HG03159 (cell line): ENCODE measurements around the gene OR6C76.
"Not testable (repeated sequence)": the region's sequence is repeated elsewhere in the genome, so short reads cannot be mapped to it uniquely, and the experiment has no call there.

Experiments
- ATAC-seq: cut with Tn5 transposase; IDR thresholded peaks from one replicate; pipeline ENCODE4 v1.9.1; 2021; ENCODE audit warnings: mild to moderate bottlenecking, moderate library complexity; ENCODE audit not compliant: unreplicated experiment

OR6C76 gene

GRCh38 chr12:55425954-55426353, at the start of gene OR6C76:
Gene OR6C76 (plus strand): TSS chr12:55426254. CDS start chr12:55426254, 0 bp downstream.
- ATAC-seq = no peak

GRCh38 chr12:55385891-55386290, 40.2 kb upstream of the OR6C76 start:
- no peak for ATAC-seq

- no peak for ATAC-seq
These were observed 33.8 kb upstream of the OR6C76 start for GRCh38 chr12:55392032-55392795.

GRCh38 chr12:55396326-55396725, 29.7 kb upstream of the OR6C76 start:
- ATAC-seq = no peak

GRCh38 chr12:55400229-55400628, 25.8 kb upstream of the OR6C76 start, which contains the start of gene OR6C65:
Gene OR6C65 (plus strand): TSS chr12:55400529. CDS start chr12:55400529, 0 bp downstream.
- no peak for ATAC-seq

DNA sequence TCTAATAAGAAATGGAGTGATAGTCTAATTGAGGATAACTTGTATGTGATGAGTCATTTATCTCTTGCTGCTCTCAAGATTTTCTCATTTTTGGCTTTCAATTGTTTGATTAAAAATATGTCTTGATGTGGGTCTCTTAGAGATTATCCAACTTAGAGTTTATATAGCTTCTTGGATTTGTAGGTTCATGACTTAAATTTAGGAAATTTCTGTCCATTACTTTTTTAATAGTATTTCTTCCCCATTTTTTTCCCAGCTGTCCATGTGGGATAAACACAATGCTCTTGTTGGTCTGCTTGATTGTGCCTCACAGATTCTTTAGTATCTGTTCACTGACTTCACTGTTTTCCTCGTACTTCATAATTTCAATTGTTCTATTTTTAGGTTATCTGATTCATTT, 18.2 kb upstream of the OR6C76 start:
- ATAC-seq = no peak

DNA sequence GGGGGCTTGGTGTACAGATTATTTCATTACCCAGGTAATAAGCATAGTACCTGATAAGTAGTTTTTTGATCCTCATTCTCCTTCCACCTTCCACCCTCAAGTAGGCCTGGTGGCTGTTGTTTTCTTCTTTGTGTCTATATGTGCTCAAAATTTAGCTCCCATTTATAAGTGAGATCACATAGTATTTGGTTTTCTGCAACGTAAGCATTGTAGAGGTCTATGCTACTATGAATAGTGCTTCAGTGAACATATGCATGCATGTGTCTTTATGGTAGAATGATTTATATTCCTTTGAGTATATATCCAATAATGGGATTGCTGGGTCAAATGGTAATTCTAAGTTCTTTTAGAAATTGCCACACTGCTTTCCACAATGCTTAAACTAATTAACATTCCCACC, 16.9 kb upstream of the OR6C76 start:
- not testable (repeated sequence) for ATAC-seq

DNA sequence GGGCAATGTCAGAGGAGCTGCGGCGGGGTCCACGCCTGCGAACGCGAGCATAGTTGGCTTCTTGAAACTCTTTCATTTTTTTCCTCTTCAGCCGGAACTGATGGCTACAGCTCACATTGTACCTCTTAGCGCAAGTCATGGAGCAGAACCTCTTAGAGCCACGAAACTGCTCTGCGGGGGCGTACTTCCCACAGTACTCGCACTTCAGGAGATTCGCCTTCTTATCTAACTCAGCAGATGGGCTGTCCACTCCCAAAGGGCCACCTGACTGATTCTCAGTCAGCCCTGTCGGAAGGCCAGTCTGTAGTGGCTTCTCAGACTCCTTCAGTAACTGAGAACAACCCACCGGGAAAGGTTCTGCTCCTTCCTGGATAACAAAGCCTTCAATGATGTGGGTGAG, 13.9 kb upstream of the OR6C76 start:
- ATAC-seq = not testable (repeated sequence)

DNA sequence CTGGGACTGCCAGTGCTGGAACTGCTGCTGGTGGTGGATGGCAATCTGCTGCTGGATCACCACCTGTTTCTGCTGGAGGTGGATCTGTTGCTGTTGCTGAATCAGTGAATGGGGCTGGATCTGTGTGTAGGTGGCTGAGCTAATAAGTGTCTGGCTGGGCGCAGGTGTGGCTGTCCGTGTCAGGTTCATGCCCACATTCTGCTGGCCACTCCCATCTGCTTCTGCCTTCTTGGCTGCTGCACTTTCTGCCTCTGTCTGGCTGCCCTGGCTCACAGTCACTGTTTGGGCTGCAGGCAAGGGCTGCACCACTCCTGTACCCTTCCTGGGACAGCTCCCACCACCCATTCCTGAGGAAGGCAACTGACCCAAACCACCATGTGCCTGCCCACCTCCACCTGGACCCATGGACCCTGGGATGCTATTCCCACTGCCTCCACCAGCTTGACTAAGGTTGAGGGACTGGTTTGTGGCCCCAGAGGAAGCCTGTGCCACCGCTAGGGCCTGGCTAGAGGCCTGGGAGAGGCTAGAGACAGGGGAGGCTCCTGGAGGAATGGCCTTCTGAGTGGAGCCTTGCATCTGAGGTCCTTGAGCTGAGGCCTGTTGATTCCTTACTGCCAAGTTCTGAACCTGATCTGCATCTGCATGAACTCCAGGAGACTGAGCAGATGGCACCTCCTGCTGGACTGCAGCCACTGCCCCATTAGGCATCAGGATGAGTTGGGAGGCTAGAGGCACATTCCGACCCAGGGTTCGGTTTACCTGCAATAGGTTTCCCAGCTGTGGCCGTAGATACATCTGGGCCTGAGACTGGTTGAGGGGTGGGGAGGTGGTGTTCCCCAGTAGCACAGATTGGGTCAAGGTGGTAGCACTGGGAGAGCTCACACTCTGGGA, 12.3 kb upstream of the OR6C76 start:
- ATAC-seq = not testable (repeated sequence)

- ATAC-seq = not testable (repeated sequence)
These were observed 11.6 kb upstream of the OR6C76 start for GRCh38 chr12:55414396-55414823.

DNA sequence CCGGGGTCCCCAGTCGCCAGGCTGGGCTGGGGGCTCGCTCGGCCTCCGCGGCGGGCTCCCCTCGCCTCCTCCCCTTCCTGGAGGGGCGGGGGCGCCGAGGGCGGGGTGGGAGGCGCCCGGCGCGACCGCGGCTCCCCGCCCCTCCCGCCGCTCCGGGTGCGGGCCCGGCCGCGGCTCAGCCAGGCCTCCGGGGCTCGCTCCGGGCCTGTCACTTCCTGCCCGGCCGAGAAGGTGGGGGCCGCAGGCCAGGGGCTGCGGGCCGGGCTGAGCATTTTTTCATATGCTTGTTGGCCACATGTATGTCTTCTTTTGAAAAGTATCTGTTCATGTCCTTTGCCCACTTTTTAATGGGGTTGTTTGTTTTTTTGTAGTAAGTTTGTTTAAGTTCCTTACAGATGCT, 11.2 kb upstream of the OR6C76 start:
- ATAC-seq = peak; percentile 53

GRCh38 chr12:55416961-55417360, 9.1 kb upstream of the OR6C76 start:
- no peak for ATAC-seq

- no peak for ATAC-seq
These were observed 5.6 kb upstream of the OR6C76 start for GRCh38 chr12:55420307-55420962.

- ATAC-seq = no peak
These were observed 2.5 kb downstream of the OR6C76 start for GRCh38 chr12:55428331-55429243.

DNA sequence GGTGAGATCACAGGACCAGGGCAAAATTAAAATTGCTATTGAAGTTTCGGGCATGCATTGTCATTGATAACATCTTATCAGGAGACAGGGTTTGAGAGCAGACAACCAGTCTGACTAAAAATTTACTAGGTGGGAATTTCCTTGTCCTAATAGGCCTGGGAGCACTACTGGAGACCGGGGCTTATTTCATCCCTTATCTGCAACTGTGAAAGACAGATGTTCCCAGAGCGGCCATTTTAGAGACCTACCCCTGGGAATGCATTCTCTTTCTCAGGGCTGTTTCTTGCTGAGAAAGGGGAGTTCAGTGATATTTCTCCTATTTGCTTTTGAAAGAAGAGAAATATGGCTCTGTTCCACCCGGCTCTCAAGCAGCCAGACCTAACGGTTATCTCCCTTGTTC, 15.2 kb downstream of the OR6C76 start:
- not testable (repeated sequence) for ATAC-seq

DNA sequence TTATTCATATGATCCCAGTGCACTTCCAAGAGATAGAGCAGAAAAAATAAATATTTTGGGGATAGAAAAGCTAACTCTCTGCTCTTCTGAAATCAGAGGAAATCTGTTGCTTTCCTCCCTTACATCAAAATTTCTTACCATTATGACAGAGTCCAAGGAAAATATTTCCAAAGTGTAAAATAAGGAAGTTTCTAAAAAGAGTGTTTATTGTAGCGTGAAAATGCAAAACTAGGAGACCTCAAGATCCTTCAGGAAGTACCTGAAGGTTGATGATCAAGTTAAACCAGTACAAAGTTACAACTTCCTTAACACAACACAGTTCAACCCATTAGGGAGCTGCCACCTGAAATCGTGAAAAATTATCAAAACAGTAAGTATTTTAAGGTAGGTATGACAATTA, 17.7 kb downstream of the OR6C76 start, which contains the start of gene OR6C2:
OR6C2 (plus strand) TSS at position 301 of the 400 bp plus-strand sequence. CDS start 8,138 bp downstream, outside the sequence.
- no peak for ATAC-seq

DNA sequence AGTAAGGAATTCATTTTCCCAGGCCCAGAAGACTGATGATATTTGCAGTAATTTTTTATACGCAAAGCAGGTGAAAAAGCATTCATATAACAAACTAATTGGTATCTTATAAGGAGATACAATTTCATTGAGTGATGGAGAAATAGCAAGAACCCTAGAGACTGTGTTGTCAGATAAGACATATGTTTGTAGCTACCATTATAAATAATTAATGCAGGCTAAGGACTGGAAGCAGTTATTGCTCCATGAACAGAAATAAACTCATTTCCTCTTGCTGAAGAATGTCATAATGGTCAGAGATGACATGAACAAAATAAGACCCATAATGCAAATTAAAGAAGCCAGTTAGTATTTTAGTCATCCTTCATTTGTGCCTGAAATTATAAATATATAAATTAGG, 19.3 kb downstream of the OR6C76 start:
- no peak for ATAC-seq

DNA sequence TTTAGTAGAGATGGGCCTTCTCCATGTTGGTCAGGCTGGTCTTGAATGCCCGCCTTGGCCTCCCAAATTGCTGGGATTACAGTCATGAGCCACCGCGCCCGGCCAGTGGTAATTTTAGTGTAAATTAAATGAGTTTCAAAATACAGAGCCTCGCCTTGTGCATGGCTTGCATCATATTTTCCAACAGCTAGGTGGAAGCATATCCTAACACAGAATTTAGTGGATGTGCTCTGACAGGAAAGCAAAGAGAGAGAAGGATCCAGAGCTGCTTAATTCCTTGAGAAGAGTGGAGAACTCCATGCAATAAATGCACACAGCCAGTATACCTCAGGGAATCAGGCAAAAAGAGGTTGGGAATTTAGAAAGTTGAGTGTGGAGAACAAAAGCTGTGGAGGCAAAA, 20.3 kb downstream of the OR6C76 start:
- no peak for ATAC-seq

DNA sequence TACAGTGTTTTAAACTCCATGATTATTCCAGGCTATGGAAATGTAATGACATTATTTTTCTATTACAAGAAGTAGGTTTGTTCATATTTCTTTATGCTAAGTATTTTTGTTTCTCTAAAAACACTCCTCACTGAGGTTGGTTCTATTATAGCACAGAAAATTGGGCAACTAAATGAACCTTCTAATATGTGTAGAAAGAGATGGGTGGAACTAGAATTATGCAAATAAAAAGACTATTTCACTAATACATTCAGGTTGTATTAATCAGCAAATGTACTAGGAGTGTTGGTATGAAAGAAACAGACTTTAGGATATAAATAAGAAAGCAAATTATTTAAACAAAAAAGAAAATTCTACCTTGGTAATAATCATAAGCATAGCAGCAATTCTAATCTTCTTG, 22.8 kb downstream of the OR6C76 start:
- ATAC-seq = no peak

DNA sequence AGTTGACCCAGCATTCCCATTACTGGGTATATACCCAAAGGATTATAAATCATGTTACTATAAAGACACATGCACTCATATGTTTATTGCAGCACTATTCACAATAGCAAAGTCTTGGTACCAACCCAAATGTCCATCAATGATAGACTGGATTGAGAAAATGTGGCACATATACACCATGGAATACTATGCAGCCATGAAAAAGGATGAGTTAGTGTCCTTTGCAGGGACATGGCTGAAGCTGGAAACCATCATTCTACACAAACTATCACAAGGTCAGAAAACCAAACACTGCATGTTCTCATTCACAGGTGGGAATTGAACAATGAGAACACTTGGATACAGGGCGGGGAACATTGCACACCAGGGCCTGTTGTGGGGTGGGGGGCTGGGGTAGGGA, 38.9 kb downstream of the OR6C76 start:
- not testable (repeated sequence) for ATAC-seq
